Stimulated activated CD4-positive, alpha-beta T cell treated with anti-CD3 and anti-CD28 coated beads, Interleukin-12 subunit alpha, Interleukin-12 subunit beta, amount 100 ng/mL, for 24 hours (primary cell): ENCODE measurements around the gene CFAP157.

Experiments used
- DNase-seq, 2 experiments: peaks; one replicate each; pipeline ENCODE4 v3.0.0-alpha.2; 2020; ENCODE audit warnings: low read depth in 2 of 2

CFAP157 gene

GRCh38 chr9:127761491-127761956, 54.7 kb downstream of the CFAP157 start:
- no peak for DNase-seq

GRCh38 chr9:127762111-127762676, 55.4 kb downstream of the CFAP157 start:
- no peak for DNase-seq

GRCh38 chr9:127763918-127764384, 57.2 kb downstream of the CFAP157 start:
- no peak for DNase-seq

GRCh38 chr9:127765418-127765817, 58.6 kb downstream of the CFAP157 start:
- no peak for DNase-seq
